Measurements from ENCODE around the gene SCAMP5. TPM values are rescaled to one million over a fixed set of nuclear protein-coding genes. Genes with fewer than 3 reads are reported as not detected.

SCAMP5 gene
- total RNA-seq, 1 donor from 2014 or later: 132 TPM

- H3K27ac Mint-ChIP-seq (ENCODE audit: unreplicated experiment): no peak overlapping the region
Measured at GRCh38 chr15:74967670-74968069, 27.7 kb upstream of the SCAMP5 start.

DNA sequence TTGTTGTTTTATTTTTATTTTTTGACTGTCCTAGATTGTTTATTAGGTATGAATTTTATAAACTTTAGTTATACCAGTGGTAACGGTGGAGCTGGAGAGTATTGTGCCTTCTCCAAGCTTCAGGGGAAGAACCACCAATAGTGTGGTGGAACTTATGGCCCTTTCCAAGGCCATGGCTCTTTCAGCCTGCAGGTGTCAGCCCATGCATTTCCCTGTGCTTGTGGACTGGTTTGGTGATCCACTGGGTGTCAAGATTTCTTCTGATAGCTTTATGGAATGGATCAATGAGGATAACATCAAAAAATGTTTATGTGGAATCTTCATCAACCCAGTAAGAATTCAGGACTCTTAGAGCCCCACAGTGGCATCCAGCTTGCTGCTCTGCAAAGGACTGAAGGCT is 19.2 kb upstream of the SCAMP5 start:
- H3K4me1 Mint-ChIP-seq (ENCODE audit: unreplicated experiment): peaks cover 18% of the 10 kb centered on the region
- H3K27ac Mint-ChIP-seq (ENCODE audit: unreplicated experiment): no peak overlapping the region
- no peak for DNase-seq (ENCODE audit: low spot score)
- H3K36me3 Mint-ChIP-seq (ENCODE audit: low read depth, unreplicated experiment): peaks cover 5% of the 10 kb centered on the region
- no peak overlapping the region for H3K4me3 Mint-ChIP-seq (ENCODE audit: unreplicated experiment)
- TF ChIP-seq, protein P1, sequence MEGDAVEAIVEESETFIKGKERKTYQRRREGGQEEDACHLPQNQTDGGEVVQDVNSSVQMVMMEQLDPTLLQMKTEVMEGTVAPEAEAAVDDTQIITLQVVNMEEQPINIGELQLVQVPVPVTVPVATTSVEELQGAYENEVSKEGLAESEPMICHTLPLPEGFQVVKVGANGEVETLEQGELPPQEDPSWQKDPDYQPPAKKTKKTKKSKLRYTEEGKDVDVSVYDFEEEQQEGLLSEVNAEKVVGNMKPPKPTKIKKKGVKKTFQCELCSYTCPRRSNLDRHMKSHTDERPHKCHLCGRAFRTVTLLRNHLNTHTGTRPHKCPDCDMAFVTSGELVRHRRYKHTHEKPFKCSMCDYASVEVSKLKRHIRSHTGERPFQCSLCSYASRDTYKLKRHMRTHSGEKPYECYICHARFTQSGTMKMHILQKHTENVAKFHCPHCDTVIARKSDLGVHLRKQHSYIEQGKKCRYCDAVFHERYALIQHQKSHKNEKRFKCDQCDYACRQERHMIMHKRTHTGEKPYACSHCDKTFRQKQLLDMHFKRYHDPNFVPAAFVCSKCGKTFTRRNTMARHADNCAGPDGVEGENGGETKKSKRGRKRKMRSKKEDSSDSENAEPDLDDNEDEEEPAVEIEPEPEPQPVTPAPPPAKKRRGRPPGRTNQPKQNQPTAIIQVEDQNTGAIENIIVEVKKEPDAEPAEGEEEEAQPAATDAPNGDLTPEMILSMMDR (IDR thresholded peaks at IDR 0.05; ENCODE audit: unreplicated experiment): no peak
- no peaks in the 10 kb centered on the region for H3K9me3 Mint-ChIP-seq (ENCODE audit: unreplicated experiment)
- peaks cover 2% of the 10 kb centered on the region for H3K27me3 Mint-ChIP-seq (ENCODE audit: unreplicated experiment)

More at GRCh38 chr15:74967670-74968069, 27.7 kb upstream of the SCAMP5 start:
- H3K4me3 Mint-ChIP-seq (ENCODE audit: unreplicated experiment): no peak overlapping the region
- TF ChIP-seq, protein P1 (IDR thresholded peaks at IDR 0.05; ENCODE audit: unreplicated experiment): no peak
- peaks cover 25% of the 10 kb centered on the region for H3K4me1 Mint-ChIP-seq (ENCODE audit: unreplicated experiment)
- no peak for DNase-seq (ENCODE audit: low spot score)
- peaks cover 3% of the 10 kb centered on the region for H3K27me3 Mint-ChIP-seq (ENCODE audit: unreplicated experiment)
- no peaks in the 10 kb centered on the region for H3K9me3 Mint-ChIP-seq (ENCODE audit: unreplicated experiment)
- peaks cover 5% of the 10 kb centered on the region for H3K36me3 Mint-ChIP-seq (ENCODE audit: low read depth, unreplicated experiment)

DNA sequence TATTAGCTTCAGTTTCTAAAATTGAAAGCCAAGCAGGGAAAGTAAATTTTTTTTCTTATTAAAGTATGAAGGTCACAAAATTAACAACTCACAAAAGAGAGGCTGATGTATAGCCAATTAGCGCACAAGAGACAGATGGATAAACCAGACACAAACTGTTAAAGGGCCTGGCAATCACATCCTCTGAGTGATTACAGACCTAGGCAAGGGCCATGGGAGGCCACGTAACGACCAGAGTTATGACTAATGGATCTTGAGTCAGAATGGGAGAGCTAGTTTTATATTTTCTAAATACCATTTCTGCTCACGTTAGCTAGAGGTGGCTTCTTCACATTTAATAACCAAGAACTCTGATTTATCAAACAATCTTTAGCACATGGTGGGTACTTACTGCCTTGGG is 17.8 kb upstream of the SCAMP5 start:
- H3K27me3 Mint-ChIP-seq (ENCODE audit: unreplicated experiment): peaks cover 2% of the 10 kb centered on the region
- no peak for DNase-seq (ENCODE audit: low spot score)
- TF ChIP-seq, protein P1 (IDR thresholded peaks at IDR 0.05; ENCODE audit: unreplicated experiment): no peak
- H3K4me1 Mint-ChIP-seq (ENCODE audit: unreplicated experiment): peaks cover 22% of the 10 kb centered on the region
- no peak overlapping the region for H3K4me3 Mint-ChIP-seq (ENCODE audit: unreplicated experiment)
- H3K9me3 Mint-ChIP-seq (ENCODE audit: unreplicated experiment): no peaks in the 10 kb centered on the region
- no peak overlapping the region for H3K27ac Mint-ChIP-seq (ENCODE audit: unreplicated experiment)
- H3K36me3 Mint-ChIP-seq (ENCODE audit: low read depth, unreplicated experiment): peaks cover 5% of the 10 kb centered on the region

DNA sequence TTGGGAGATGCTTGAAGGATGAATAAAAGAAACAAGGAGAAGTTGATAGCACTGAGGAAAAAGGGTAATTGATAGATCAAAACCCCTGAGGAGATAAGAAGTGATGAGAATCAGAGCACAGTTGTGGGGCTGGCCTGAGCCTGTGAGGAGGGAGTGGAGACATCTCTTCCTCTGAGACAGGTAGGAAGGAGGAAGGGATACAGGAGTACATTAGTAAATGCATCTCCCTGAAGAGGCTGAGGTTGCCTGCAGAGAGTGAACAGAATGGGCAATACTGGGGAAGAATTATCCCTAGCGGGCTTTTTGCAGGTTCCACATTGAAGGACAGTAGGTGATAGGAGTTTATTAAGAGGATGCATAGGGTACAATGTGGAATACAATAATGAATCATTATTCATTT is 17.3 kb upstream of the SCAMP5 start:
- peaks cover 19% of the 10 kb centered on the region for H3K4me1 Mint-ChIP-seq (ENCODE audit: unreplicated experiment)
- DNase-seq (ENCODE audit: low spot score): no peak
- H3K27ac Mint-ChIP-seq (ENCODE audit: unreplicated experiment): no peak overlapping the region
- H3K27me3 Mint-ChIP-seq (ENCODE audit: unreplicated experiment): peaks cover 2% of the 10 kb centered on the region
- no peaks in the 10 kb centered on the region for H3K36me3 Mint-ChIP-seq (ENCODE audit: low read depth, unreplicated experiment)
- H3K9me3 Mint-ChIP-seq (ENCODE audit: unreplicated experiment): no peaks in the 10 kb centered on the region
- no peak overlapping the region for H3K4me3 Mint-ChIP-seq (ENCODE audit: unreplicated experiment)
- TF ChIP-seq, protein P1 (IDR thresholded peaks at IDR 0.05; ENCODE audit: unreplicated experiment): no peak

- Mint-ChIP-seq H3K27ac (ENCODE audit: unreplicated experiment) (no peak overlapping the region), H3K4me1 (ENCODE audit: unreplicated experiment) (peaks cover 21% of the 10 kb centered on the region), H3K4me3 (ENCODE audit: unreplicated experiment) (no peak overlapping the region), H3K27me3 (ENCODE audit: unreplicated experiment) (peaks cover 2% of the 10 kb centered on the region), H3K9me3 (ENCODE audit: unreplicated experiment) (no peaks in the 10 kb centered on the region), H3K36me3 (ENCODE audit: low read depth, unreplicated experiment) (no peaks in the 10 kb centered on the region)
- TF ChIP-seq, protein P1 (IDR thresholded peaks at IDR 0.05; ENCODE audit: unreplicated experiment): no peak
- DNase-seq (ENCODE audit: low spot score): no peak
Measured at GRCh38 chr15:74978503-74978902, 16.9 kb upstream of the SCAMP5 start.

All from endothelial cell (in vitro differentiated cells).